Activated CD4-positive, CD25-positive, alpha-beta regulatory T cell (primary cell): ENCODE data around the gene PRDM8.

Experiments
- DNase-seq, 4 experiments: peaks; one replicate each; lab custom pipeline; 2025; lab: John Stamatoyannopoulos, UW

Gene PRDM8

GRCh38 chr4:80183250-80184052, 13.9 kb upstream of the PRDM8 start:
- peak in 3 of 4 experiments; percentile 22 to 47 (median 42) for DNase-seq

DNA sequence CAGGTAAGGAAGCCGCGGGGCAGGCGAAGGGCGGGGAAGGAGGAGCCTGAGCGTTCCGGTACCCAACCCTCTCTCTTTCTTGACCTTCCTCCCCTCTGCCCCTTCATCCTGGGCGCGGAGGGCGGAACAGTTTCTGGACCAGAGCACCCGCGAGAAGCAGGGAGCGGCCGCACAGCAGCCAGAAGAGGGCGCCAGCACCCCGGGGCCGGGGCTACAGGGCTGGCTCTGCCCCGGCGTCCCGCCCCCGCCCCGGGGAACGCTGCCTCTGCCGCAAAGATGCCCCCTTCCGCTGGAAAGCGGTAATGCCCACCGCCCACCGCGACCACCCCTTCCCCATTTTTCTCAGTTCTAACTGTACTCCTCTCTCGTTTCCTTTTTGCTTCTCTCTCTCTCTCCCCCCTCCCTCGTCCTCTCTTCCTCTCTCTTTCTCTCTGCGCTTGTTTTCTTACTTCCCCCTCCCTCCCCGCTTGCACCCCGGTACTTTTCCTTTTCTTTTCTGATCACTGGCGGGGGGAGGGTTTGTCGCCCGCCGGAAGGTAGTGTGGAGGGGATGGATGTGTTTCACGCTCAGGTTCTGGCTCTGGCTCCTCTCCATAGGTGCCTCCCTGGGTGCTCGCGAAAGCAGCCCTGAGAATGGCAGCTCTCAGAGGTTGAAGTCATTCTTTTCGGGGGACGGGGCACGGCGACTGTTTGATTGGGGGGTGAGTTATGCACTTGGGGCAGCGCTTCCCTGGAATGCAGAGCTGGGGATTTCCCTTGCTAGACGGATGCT, 13.1 kb upstream of the PRDM8 start:
- DNase-seq: peak; percentile 84 to 95 (median 91)

GRCh38 chr4:80184825-80185756, 12.2 kb upstream of the PRDM8 start:
- DNase-seq: peak in 3 of 4 experiments; percentile 7 to 25 (median 15)

GRCh38 chr4:80185787-80186548, 11.3 kb upstream of the PRDM8 start:
- no peak for DNase-seq

DNA sequence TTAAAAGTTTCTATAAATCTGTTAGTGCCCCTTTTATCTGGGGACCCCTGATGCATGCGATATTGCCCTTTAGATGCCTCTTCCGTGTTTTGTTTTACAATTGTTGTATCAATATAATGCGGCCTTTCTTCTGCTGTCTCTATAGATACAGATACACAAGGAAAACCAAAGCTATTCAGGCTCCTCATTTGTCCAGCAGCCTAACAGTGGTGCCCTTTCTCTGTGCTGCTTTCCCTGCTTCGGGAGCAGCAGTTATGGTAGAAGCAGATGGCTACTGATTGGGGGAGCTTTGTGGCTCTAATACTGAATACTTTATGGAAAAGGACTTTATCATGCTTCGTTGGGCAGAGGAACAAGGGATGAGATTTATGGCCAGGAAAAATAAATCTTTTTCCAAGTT, 10.6 kb upstream of the PRDM8 start:
- no peak for DNase-seq

GRCh38 chr4:80187677-80188076, 9.6 kb upstream of the PRDM8 start:
- DNase-seq: no peak

DNA sequence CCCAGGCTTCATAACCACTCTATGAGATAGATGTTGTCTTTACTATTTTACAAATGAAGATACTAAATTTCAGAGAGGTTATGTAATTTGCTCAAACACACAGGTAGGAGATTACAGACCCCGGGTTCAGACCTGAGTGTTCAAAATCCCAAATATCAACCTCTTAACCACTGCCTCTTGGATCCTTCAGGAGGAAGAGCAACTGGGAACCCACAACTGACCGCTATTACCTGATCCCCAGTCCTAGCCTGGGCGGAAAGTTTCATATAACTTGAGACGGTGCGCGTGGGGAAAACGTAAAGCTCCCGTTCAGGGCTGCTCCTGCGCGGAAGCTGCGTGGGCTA, 8.9 kb upstream of the PRDM8 start:
- no peak for DNase-seq

GRCh38 chr4:80188801-80189458, 8.4 kb upstream of the PRDM8 start:
- no peak for DNase-seq

DNA sequence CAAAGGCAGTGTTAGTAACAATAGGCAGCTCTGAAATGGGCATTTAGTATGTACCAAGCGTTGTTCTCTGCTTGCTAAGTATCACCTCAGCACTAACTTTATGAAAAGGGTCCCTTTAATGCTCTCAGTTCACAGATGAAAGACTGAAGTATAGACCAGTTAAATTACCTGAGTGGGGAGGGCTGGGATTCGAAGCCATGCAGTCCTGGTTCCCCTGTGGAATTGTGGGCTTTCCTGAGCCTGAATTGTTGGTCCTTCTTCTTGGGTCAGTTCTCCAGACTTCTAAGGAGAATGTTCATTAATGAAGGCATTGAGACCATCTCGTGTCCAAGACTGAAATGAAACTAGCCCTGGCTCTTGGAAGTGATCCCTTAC, 7.7 kb upstream of the PRDM8 start:
- DNase-seq: no peak

DNA sequence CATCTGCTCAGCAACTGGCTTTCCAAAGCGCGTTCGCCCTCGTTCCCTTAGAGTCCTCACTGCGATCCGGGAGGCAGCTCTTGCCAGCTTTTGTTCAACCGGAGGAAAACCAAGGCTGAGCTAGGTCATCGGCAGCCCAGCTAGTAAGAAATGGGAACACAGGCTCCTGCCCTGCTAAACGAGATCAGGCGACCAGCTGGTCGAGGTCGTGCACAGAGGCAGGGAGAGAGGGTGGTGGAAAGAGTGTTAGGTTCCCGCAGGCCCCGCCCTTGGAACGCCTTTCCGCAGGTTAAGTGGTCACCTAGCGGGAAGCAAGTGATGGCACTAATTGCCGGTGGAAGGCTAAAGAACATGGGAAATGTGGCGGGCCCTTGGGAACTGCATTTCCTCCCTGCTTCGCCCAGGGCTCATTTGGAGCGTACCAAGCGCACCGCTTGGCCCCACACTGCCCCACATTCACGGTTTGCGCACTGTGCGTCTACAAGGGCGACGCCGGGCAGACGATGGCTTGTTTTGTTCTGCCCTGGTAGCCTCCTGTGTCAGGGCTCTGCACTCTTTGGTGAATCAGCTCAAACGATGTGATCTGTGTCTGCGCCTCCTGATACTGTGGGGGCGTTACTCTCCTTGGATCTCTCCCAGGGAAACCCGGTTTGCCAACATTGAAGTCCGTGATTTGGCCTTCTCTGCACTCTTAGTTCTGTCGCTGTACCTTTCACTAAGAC, 7.2 kb upstream of the PRDM8 start:
- no peak for DNase-seq

DNA sequence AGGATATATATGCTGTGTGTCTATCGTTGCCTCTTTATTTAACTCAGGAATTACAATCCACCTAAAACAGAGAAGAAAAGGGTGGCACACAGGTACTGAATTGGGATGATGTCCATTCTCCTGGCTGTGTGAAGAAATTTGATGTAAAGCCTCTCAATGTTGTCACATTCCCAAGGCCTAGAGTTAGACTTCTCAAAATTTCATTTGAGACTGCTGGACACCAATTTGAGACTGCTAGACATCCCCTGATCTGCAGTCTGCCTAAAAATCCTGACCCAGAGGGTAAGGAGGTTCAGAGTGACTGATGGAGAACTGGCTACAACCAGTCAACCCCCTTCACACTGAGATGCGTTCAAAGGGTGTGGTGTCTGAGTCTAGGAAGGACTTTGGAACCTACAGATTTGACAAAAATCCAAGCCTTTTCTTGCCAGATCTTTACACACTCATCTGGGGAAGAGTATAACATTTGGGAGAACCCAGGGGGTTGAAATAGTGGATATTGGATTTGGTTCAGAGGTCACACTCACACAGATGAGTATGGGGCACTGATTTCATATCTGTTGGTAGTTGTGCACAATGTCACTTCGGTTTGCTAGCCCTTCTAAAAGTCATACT, 4.9 kb upstream of the PRDM8 start:
- DNase-seq: no peak

- no peak for DNase-seq
Measured at GRCh38 chr4:80192937-80193336, 4.4 kb upstream of the PRDM8 start.

- no peak for DNase-seq
Measured at GRCh38 chr4:80195441-80196140, 1.7 kb upstream of the PRDM8 start.

GRCh38 chr4:80196259-80196921, 913 bp upstream of the PRDM8 start:
- no peak for DNase-seq

DNA sequence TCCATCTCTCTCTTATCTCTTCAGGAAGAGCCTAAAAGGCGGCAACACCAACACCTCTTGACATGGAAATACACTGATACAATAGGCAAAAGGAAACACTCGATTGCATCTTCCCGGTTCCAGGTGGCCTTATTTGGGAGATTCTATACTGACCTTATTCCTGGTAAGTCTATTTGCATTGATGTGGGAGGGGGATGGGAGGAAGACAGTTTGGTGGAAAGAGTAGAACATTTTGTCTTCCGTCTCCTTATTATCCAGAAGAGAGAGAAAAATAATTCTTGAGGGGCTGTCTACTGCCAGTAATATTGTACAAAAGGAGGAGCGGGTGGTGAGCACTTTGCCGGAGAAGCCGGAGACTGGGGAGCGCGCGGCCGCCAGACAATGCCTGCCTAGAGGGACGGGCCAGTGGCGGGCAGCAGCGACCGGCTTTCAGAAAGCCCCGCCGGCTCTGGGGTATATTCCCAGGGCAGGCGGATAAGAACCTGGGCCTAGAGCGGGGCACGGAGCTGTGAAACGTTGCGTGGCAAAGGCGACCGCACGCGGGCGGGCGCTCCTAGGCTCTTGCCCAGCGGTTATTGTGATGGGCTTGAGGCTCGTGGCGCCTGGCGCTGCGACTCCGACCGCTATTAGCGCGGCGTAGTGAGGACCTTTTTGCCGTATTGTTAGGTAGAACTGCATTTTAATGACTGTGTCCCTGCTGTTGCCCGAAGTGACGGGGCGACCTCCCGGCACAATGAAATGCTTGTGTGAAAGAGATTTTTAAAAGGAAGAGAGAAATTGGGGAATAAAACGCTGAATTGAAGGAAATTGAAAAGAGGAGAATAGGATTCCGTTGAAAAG, 518 bp downstream of the PRDM8 start:
- DNase-seq: no peak

DNA sequence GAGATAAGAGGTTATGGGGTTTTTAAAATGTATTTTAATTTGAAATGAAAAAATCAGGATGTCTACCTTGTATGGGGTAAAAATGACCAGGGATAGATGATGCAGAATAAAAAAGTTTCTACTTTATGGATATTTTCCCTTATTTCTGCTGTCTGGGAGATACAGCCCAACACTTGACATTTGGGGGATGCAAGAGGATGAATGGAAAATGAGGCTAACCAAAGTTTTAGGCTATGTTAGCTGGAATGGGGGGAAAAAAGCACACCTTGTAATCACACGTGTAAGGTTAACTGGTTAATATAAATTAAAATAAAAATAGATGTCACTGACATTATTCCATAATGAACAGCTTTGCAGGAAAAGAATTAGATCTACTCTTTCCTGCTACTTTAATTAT, 1.1 kb downstream of the PRDM8 start:
- no peak for DNase-seq

- no peak for DNase-seq
Measured at GRCh38 chr4:80199004-80199560, 1.8 kb downstream of the PRDM8 start.

GRCh38 chr4:80199947-80200346, 2.6 kb downstream of the PRDM8 start:
- no peak for DNase-seq
